Nephron progenitor cell (in vitro differentiated cells): Measurements from ENCODE around the gene RIT1.

Source experiments
- DNase-seq: peaks from one replicate; pipeline ENCODE4 v3.0.0; 2021
- H3K27ac Mint-ChIP-seq: 2 replicates; pipeline ENCODE4 v1.8.0; 2021; ENCODE audit warnings: mild to moderate bottlenecking, moderate library complexity, mixed read lengths
- H3K27me3 Mint-ChIP-seq: 2 replicates; pipeline ENCODE4 v1.8.0; 2021; ENCODE audit warnings: mild to moderate bottlenecking, low read depth, mixed read lengths; ENCODE audit not compliant: poor library complexity
- H3K36me3 Mint-ChIP-seq: 2 replicates; pipeline ENCODE4 v1.8.0; 2021; ENCODE audit warnings: low read depth, mixed read lengths
- H3K4me1 Mint-ChIP-seq: 2 replicates; pipeline ENCODE4 v1.8.0; 2021; ENCODE audit warnings: mixed read lengths
- H3K4me3 Mint-ChIP-seq: 2 replicates; pipeline ENCODE4 v1.8.0; 2021; ENCODE audit warnings: mild to moderate bottlenecking, moderate library complexity, mixed read lengths
- H3K9me3 Mint-ChIP-seq: 2 replicates; pipeline ENCODE4 v1.8.0; 2021; ENCODE audit warnings: mild to moderate bottlenecking, moderate library complexity, mixed read lengths
- CTCF ChIP-seq: fragments of 200-600 bp; sonication (generic); IDR thresholded peaks from 2 replicates; pipeline ENCODE4 v1.5.0; 2021; ENCODE audit warnings: antibody characterized with exemption

RIT1 gene

GRCh38 chr1:155951753-155952504 lies 40.8 kb upstream of the RIT1 start:
- Mint-ChIP-seq H3K4me3 (no peak overlapping the region), H3K27me3 (peaks cover 2% of the 10 kb centered on the region), H3K9me3 (no peaks in the 10 kb centered on the region), H3K36me3 (peaks cover 68% of the 10 kb centered on the region), H3K4me1 (peaks cover 4% of the 10 kb centered on the region), H3K27ac (peak overlapping the region; percentile 68)
- no peak for DNase-seq
- no peak for TF ChIP-seq CTCF

- H3K27ac Mint-ChIP-seq, result no peak overlapping the region
- H3K9me3 Mint-ChIP-seq, result no peaks in the 10 kb centered on the region
- no peak for DNase-seq
- peaks cover 15% of the 10 kb centered on the region for H3K4me1 Mint-ChIP-seq
- no peak overlapping the region for H3K4me3 Mint-ChIP-seq
- no peak for TF ChIP-seq CTCF
- peaks cover 2% of the 10 kb centered on the region for H3K27me3 Mint-ChIP-seq
- peaks cover 67% of the 10 kb centered on the region for H3K36me3 Mint-ChIP-seq
Observed at GRCh38 chr1:155950829-155951228, 39.7 kb upstream of the RIT1 start.

GRCh38 chr1:155947741-155948140 lies 36.6 kb upstream of the RIT1 start:
- Mint-ChIP-seq H3K9me3 (no peaks in the 10 kb centered on the region), H3K27me3 (peaks cover 6% of the 10 kb centered on the region)

GRCh38 chr1:155947292-155947691 lies 36.1 kb upstream of the RIT1 start:
- Mint-ChIP-seq H3K27ac (peak overlapping the region; percentile 93), H3K36me3 (peaks cover 38% of the 10 kb centered on the region), H3K27me3 (peaks cover 6% of the 10 kb centered on the region), H3K4me3 (no peak overlapping the region), H3K4me1 (peaks cover 42% of the 10 kb centered on the region), H3K9me3 (no peaks in the 10 kb centered on the region)
- TF ChIP-seq CTCF, result no peak
- DNase-seq, result no peak

More at GRCh38 chr1:155947741-155948140, 36.6 kb upstream of the RIT1 start:
- Mint-ChIP-seq H3K27ac (no peak overlapping the region), H3K36me3 (peaks cover 42% of the 10 kb centered on the region), H3K4me1 (peaks cover 39% of the 10 kb centered on the region), H3K4me3 (no peak overlapping the region)
- TF ChIP-seq CTCF, result no peak
- no peak for DNase-seq

- peaks cover 48% of the 10 kb centered on the region for H3K4me1 Mint-ChIP-seq
- no peak for TF ChIP-seq CTCF
- peaks cover 33% of the 10 kb centered on the region for H3K36me3 Mint-ChIP-seq
- no peaks in the 10 kb centered on the region for H3K9me3 Mint-ChIP-seq
- H3K4me3 Mint-ChIP-seq, result no peak overlapping the region
- peak overlapping the region; percentile 93 for H3K27ac Mint-ChIP-seq
- H3K27me3 Mint-ChIP-seq, result peaks cover 6% of the 10 kb centered on the region
- DNase-seq, result no peak
Observed at GRCh38 chr1:155946633-155947219, 35.6 kb upstream of the RIT1 start.

GRCh38 chr1:155944444-155944799 lies 33.3 kb upstream of the RIT1 start:
- TF ChIP-seq CTCF, result no peak
- Mint-ChIP-seq H3K4me1 (peaks cover 67% of the 10 kb centered on the region), H3K36me3 (peaks cover 17% of the 10 kb centered on the region), H3K27ac (peak overlapping the region; percentile 88), H3K9me3 (no peaks in the 10 kb centered on the region), H3K27me3 (peaks cover 6% of the 10 kb centered on the region), H3K4me3 (no peak overlapping the region)
- no peak for DNase-seq
